Glutamatergic neuron (in vitro differentiated cells): ENCODE measurements around the gene PSMG1. TPM values are rescaled to one million over a fixed set of nuclear protein-coding genes. Genes with fewer than 3 reads are reported as not detected.
"Not testable (repeated sequence)": the region's sequence is repeated elsewhere in the genome, so short reads cannot be mapped to it uniquely, and the experiment has no call there.

ENCODE experiments used
- DNase-seq: peaks from one replicate; pipeline ENCODE4 v3.0.0; 2022
- H3K27ac Mint-ChIP-seq: one replicate; pipeline ENCODE4 v1.8.0; 2020; ENCODE audit warnings: mild to moderate bottlenecking, mixed read lengths, inconsistent platforms; ENCODE audit not compliant: unreplicated experiment
- H3K27me3 Mint-ChIP-seq: one replicate; pipeline ENCODE4 v1.8.0; 2020; ENCODE audit warnings: mild to moderate bottlenecking, moderate library complexity, mixed read lengths, inconsistent platforms; ENCODE audit not compliant: unreplicated experiment
- H3K36me3 Mint-ChIP-seq: one replicate; pipeline ENCODE4 v1.8.0; 2020; ENCODE audit warnings: mild to moderate bottlenecking, mixed read lengths, inconsistent platforms; ENCODE audit not compliant: unreplicated experiment
- H3K4me1 Mint-ChIP-seq: one replicate; pipeline ENCODE4 v1.8.0; 2020; ENCODE audit warnings: mild to moderate bottlenecking, low read depth, mixed read lengths, inconsistent platforms; ENCODE audit not compliant: unreplicated experiment
- H3K4me3 Mint-ChIP-seq: one replicate; pipeline ENCODE4 v1.8.0; 2020; ENCODE audit warnings: mild to moderate bottlenecking, mixed read lengths, inconsistent platforms; ENCODE audit not compliant: unreplicated experiment
- H3K9me3 Mint-ChIP-seq: one replicate; pipeline ENCODE4 v1.8.0; 2020; ENCODE audit warnings: mild to moderate bottlenecking, moderate library complexity, mixed read lengths, inconsistent platforms; ENCODE audit not compliant: unreplicated experiment
- CTCF ChIP-seq: fragments of 200-600 bp; sonication (generic); IDR thresholded peaks from one replicate; pipeline ENCODE4 v1.5.0; 2021; ENCODE audit not compliant: partially characterized antibody, unreplicated experiment
- total RNA-seq: library from RNA; stranded (reverse); fragmentation: NEBNext Ultra II Directional; extraction: Animal tissue kit (Norgen Biotek cat#: 25700); gene quantifications from one replicate; pipeline ENCODE4 v1.2.1, GENCODE V29; 2021; ENCODE audit not compliant: unreplicated experiment

Gene PSMG1
- total RNA-seq, 1 donor from 2014 or later: 28.7 TPM

GRCh38 chr21:39159342-39160063 is 23.7 kb downstream of the PSMG1 start:
- TF ChIP-seq CTCF: no peak
- peaks cover 6% of the 10 kb centered on the region for H3K27me3 Mint-ChIP-seq
- no peaks in the 10 kb centered on the region for H3K4me1 Mint-ChIP-seq
- peaks cover 2% of the 10 kb centered on the region for H3K9me3 Mint-ChIP-seq
- peaks cover 9% of the 10 kb centered on the region for H3K36me3 Mint-ChIP-seq
- no peak overlapping the region for H3K4me3 Mint-ChIP-seq
- no peak for DNase-seq
- no peak overlapping the region for H3K27ac Mint-ChIP-seq

- H3K9me3 Mint-ChIP-seq, DNase-seq, H3K27ac Mint-ChIP-seq, H3K4me3 Mint-ChIP-seq, H3K36me3 Mint-ChIP-seq, H3K27me3 Mint-ChIP-seq, H3K4me1 Mint-ChIP-seq: not testable (repeated sequence)
These were observed 26.0 kb downstream of the PSMG1 start for GRCh38 chr21:39157241-39157640.

- no peaks in the 10 kb centered on the region for H3K4me1 Mint-ChIP-seq
- no peak for TF ChIP-seq CTCF
- peaks cover 4% of the 10 kb centered on the region for H3K27me3 Mint-ChIP-seq
- no peak for DNase-seq
- H3K36me3 Mint-ChIP-seq: peaks cover 5% of the 10 kb centered on the region
- no peak overlapping the region for H3K27ac Mint-ChIP-seq
- H3K4me3 Mint-ChIP-seq: no peak overlapping the region
- H3K9me3 Mint-ChIP-seq: peaks cover 3% of the 10 kb centered on the region
These were observed 27.2 kb downstream of the PSMG1 start for GRCh38 chr21:39156024-39156423.

GRCh38 chr21:39155578-39155977 is 27.7 kb downstream of the PSMG1 start:
- Mint-ChIP-seq H3K4me1 (no peaks in the 10 kb centered on the region), H3K9me3 (peaks cover 3% of the 10 kb centered on the region), H3K4me3 (no peak overlapping the region), H3K27me3 (peaks cover 4% of the 10 kb centered on the region), H3K36me3 (peaks cover 5% of the 10 kb centered on the region), H3K27ac (no peak overlapping the region)
- no peak for TF ChIP-seq CTCF
- DNase-seq: no peak

- H3K36me3 Mint-ChIP-seq: peaks cover 5% of the 10 kb centered on the region
- no peak overlapping the region for H3K27ac Mint-ChIP-seq
- no peaks in the 10 kb centered on the region for H3K4me1 Mint-ChIP-seq
- H3K9me3 Mint-ChIP-seq: peaks cover 2% of the 10 kb centered on the region
- no peak overlapping the region for H3K4me3 Mint-ChIP-seq
- H3K27me3 Mint-ChIP-seq: peaks cover 4% of the 10 kb centered on the region
- no peak for TF ChIP-seq CTCF
- no peak for DNase-seq
These were observed 29.4 kb downstream of the PSMG1 start for GRCh38 chr21:39153842-39154241.
